Measurements from ENCODE around the gene ZNF750. TPM values are rescaled to one million over a fixed set of nuclear protein-coding genes. Genes with fewer than 3 reads are reported as not detected.

Gene ZNF750
- total and polyA plus RNA-seq, 4 donors: 0.02 to 0.08 TPM; not detected in 2

GRCh38 chr17:82800885-82801284 lies 38.9 kb downstream of the ZNF750 start:
- no peak overlapping the region for H3K9ac ChIP-seq (ENCODE audit: low read depth in 1 of 2, low read length in 2 of 2)
- H3K4me1 ChIP-seq (ENCODE audit: control insufficient read depth in 4 of 4, insufficient read depth in 4 of 4, low read length in 3 of 4): no peaks in the 10 kb centered on the region
- no peak for TF ChIP-seq CTCF (IDR thresholded peaks at IDR 0.05; ENCODE audit: low read depth, low read length, missing input control)
- TF ChIP-seq HNF4A (conservative IDR thresholded peaks at IDR 0.05): no peak
- no peak for TF ChIP-seq ZBTB33 (IDR thresholded peaks at IDR 0.05)
- TF ChIP-seq REST (IDR thresholded peaks at IDR 0.05): no peak
- TF ChIP-seq YY1 (IDR thresholded peaks at IDR 0.05): no peak
- TF ChIP-seq FOXA2 (IDR thresholded peaks at IDR 0.05): no peak
- TF ChIP-seq HNF4G (IDR thresholded peaks at IDR 0.05): no peak
- TF ChIP-seq RXRA (IDR thresholded peaks at IDR 0.05): no peak
- no peak for TF ChIP-seq ATF3 (IDR thresholded peaks at IDR 0.05)
- TF ChIP-seq MAX (IDR thresholded peaks at IDR 0.05): no peak
- TF ChIP-seq FOXA1 (IDR thresholded peaks at IDR 0.05): no peak
- TF ChIP-seq TAF1 (conservative IDR thresholded peaks at IDR 0.05): no peak
- TF ChIP-seq RAD21 (IDR thresholded peaks at IDR 0.05): no peak
- H3K27me3 ChIP-seq (ENCODE audit: control insufficient read depth in 4 of 4, insufficient read depth in 4 of 4, low read length in 3 of 4): no peaks in the 10 kb centered on the region
- no peak for DNase-seq (ENCODE audit: low spot score)
- H3K4me3 ChIP-seq (ENCODE audit: low read depth in 1 of 3, low read length in 3 of 3): no peak overlapping the region
- no peaks in the 10 kb centered on the region for H3K9me3 ChIP-seq (ENCODE audit: control insufficient read depth in 4 of 4, low read length in 3 of 4)
- H3K36me3 ChIP-seq (ENCODE audit: control insufficient read depth in 4 of 4, insufficient read depth in 3 of 4, low read depth in 1 of 4, low read length in 3 of 4): peaks cover 0 to 6% (median 1%) of the 10 kb centered on the region in 4 donors
- no peak overlapping the region for H3K27ac ChIP-seq (ENCODE audit: low read depth in 1 of 2, low read length in 2 of 2)
- 98% methylated on average over 15 of the region's 15 CpGs for WGBS

- no peak for DNase-seq (ENCODE audit: low spot score)
- H3K4me3 ChIP-seq (ENCODE audit: low read depth in 1 of 3, low read length in 3 of 3): no peak overlapping the region
- H3K27me3 ChIP-seq (ENCODE audit: control insufficient read depth in 4 of 4, insufficient read depth in 4 of 4, low read length in 3 of 4): no peaks in the 10 kb centered on the region
- no peak overlapping the region for H3K27ac ChIP-seq (ENCODE audit: low read depth in 1 of 2, low read length in 2 of 2)
- H3K9me3 ChIP-seq (ENCODE audit: control insufficient read depth in 4 of 4, low read length in 3 of 4): no peaks in the 10 kb centered on the region
- no peaks in the 10 kb centered on the region for H3K4me1 ChIP-seq (ENCODE audit: control insufficient read depth in 4 of 4, insufficient read depth in 4 of 4, low read length in 3 of 4)
- no peak overlapping the region for H3K9ac ChIP-seq (ENCODE audit: low read depth in 1 of 2, low read length in 2 of 2)
- peaks cover 0 to 6% (median 2%) of the 10 kb centered on the region in 4 donors for H3K36me3 ChIP-seq (ENCODE audit: control insufficient read depth in 4 of 4, insufficient read depth in 3 of 4, low read depth in 1 of 4, low read length in 3 of 4)
- 92% methylated on average over 16 of the region's 16 CpGs for WGBS
- TF ChIP-seq MAX (IDR thresholded peaks at IDR 0.05): no peak
- no peak for TF ChIP-seq CTCF (IDR thresholded peaks at IDR 0.05; ENCODE audit: low read depth, low read length, missing input control)
- TF ChIP-seq ATF3 (IDR thresholded peaks at IDR 0.05): no peak
- no peak for TF ChIP-seq NR2F2 (IDR thresholded peaks at IDR 0.05)
- TF ChIP-seq TAF1 (conservative IDR thresholded peaks at IDR 0.05): no peak
- TF ChIP-seq GABPA (IDR thresholded peaks at IDR 0.05 in 1 of 2, conservative IDR thresholded peaks at IDR 0.05 in 1 of 2): no peak
- no peak for TF ChIP-seq REST (IDR thresholded peaks at IDR 0.05)
- TF ChIP-seq HNF4A (conservative IDR thresholded peaks at IDR 0.05): no peak
These were observed 40.2 kb downstream of the ZNF750 start for GRCh38 chr17:82799591-82799990.
